GM12878 (cell line): ENCODE results near the gene PHKG2. TPM values are rescaled to one million over a fixed set of nuclear protein-coding genes. Genes with fewer than 3 reads are reported as not detected.

ENCODE experiments used
- ATAC-seq: fragments of 200-7000 bp; cut with Tn5 transposase; 3 replicates; pipeline ENCODE4 v1.9.1; 2020; ENCODE audit warnings: mild to moderate bottlenecking, moderate library complexity
- BruUV-seq: library from RNA; stranded (reverse); fragments of 400-500 nt; replicated peaks from 2 replicates; lab custom pipeline; 2021; lab: Mats Ljungman, UMichigan
- CTCF ChIA-PET: fragments of 300-600 bp; sonication (Branson Sonifier 250); formaldehyde crosslinking; extraction: SDS; loops from one replicate; lab custom pipeline; 2021; ENCODE audit warnings: inconsistent platforms; lab: Yijun Ruan, JAX
- POLR2A ChIA-PET: fragments of 350-600 bp; formaldehyde crosslinking; extraction: SDS; loops from one replicate; lab custom pipeline; 2021; ENCODE audit warnings: inconsistent platforms; lab: Charles Lee
- RAD21 ChIA-PET: fragments of 300-600 bp; sonication (Branson Sonifier 250); formaldehyde crosslinking; loops from one replicate; lab custom pipeline; 2023; ENCODE audit warnings: antibody characterized with exemption; ENCODE audit not compliant: unreplicated experiment; lab: Charles Lee
- SMC1A ChIA-PET: fragments of 300-600 bp; sonication (Branson Sonifier 250); formaldehyde crosslinking; loops from one replicate; lab custom pipeline; 2023; ENCODE audit not compliant: unreplicated experiment, uncharacterized antibody; lab: Charles Lee
- DNase-seq: peaks from one replicate; pipeline ENCODE4 v3.0.0-alpha.2; 2011; ENCODE audit warnings: low read depth, low spot score
- FAIRE-seq: peaks from 3 replicates; lab custom pipeline; 2011; peaks lifted over from hg19 to GRCh38; lab: Jason Lieb, UNC
- H2AFZ ChIP-seq: 2 replicates; pipeline ENCODE4 v1.6.0; 2011; ENCODE audit warnings: low read depth, low read length, control low read depth; ENCODE audit not compliant: control insufficient read depth
- H3K27ac ChIP-seq: 2 replicates; pipeline ENCODE4 v1.5.1; 2011; ENCODE audit warnings: control low read depth; ENCODE audit not compliant: control insufficient read depth, insufficient read depth
- H3K27me3 ChIP-seq, 2 experiments: replicated peaks in 1 of 2; 2 replicates each; pipeline versions ENCODE4 v1.6.0 to v1.6.1; 2011; ENCODE audit warnings: low read length in 1 of 2; ENCODE audit not compliant: control insufficient read depth in 2 of 2, insufficient read depth in 2 of 2
- H3K36me3 ChIP-seq, 2 experiments: 2 replicates each; pipeline ENCODE4 v1.5.1; 2011; ENCODE audit warnings: low read length in 1 of 2; ENCODE audit not compliant: control insufficient read depth in 2 of 2, insufficient read depth in 2 of 2
- H3K4me1 ChIP-seq: 2 replicates; pipeline ENCODE4 v1.6.1; 2011; ENCODE audit warnings: mild to moderate bottlenecking, low read length, moderate library complexity, mixed read lengths; ENCODE audit not compliant: control insufficient read depth, insufficient read depth
- H3K4me2 ChIP-seq: 2 replicates; pipeline ENCODE4 v1.6.0; 2011; ENCODE audit warnings: control low read depth; ENCODE audit not compliant: control insufficient read depth, insufficient read depth
- H3K4me3 ChIP-seq: fragments of 200-600 bp; sonication (generic); 2 replicates; pipeline ENCODE4 v1.5.1; 2016
- H3K79me2 ChIP-seq: 2 replicates; pipeline ENCODE4 v1.6.0; 2011; ENCODE audit warnings: low read length; ENCODE audit not compliant: control insufficient read depth, insufficient read depth
- H3K9ac ChIP-seq: 2 replicates; pipeline ENCODE4 v1.8.0; 2011; ENCODE audit warnings: low read length, control low read depth, mixed read lengths; ENCODE audit not compliant: control insufficient read depth, insufficient read depth
- H3K9me3 ChIP-seq: replicated peaks from 3 replicates; pipeline ENCODE4 v1.5.1; 2011; ENCODE audit warnings: mild to moderate bottlenecking, low read length; ENCODE audit not compliant: control insufficient read depth, insufficient read depth
- H4K20me1 ChIP-seq: 2 replicates; pipeline ENCODE4 v1.6.0; 2011; ENCODE audit not compliant: control insufficient read depth, insufficient read depth
- BACH1 ChIP-seq: fragments of 450-650 bp; IDR thresholded peaks from 2 replicates; pipeline ENCODE4 v1.6.1; 2017; ENCODE audit warnings: mild to moderate bottlenecking, borderline replicate concordance
- BCL3 ChIP-seq: IDR thresholded peaks from 2 replicates; pipeline ENCODE4 v1.6.1; 2011; ENCODE audit warnings: borderline replicate concordance, low read depth, mild to moderate bottlenecking, moderate library complexity, low read length; ENCODE audit not compliant: insufficient read depth, poor library complexity, severe bottlenecking
- BRCA1 ChIP-seq: IDR thresholded peaks from 2 replicates; pipeline ENCODE4 v1.6.1; 2011; ENCODE audit warnings: low read depth, low read length, improper control_type of control experiment
- DPF2 ChIP-seq: fragments of 450-650 bp; IDR thresholded peaks from 2 replicates; pipeline ENCODE4 v1.6.1; 2017; ENCODE audit warnings: mild to moderate bottlenecking
- FOS ChIP-seq: IDR thresholded peaks from 3 replicates; pipeline ENCODE4 v1.6.1; 2011; ENCODE audit warnings: borderline replicate concordance; ENCODE audit not compliant: insufficient read length; ENCODE audit errors: extremely low read depth
- HCFC1 ChIP-seq: fragments of 150-350 bp; IDR thresholded peaks from 2 replicates; pipeline ENCODE4 v1.6.1; 2014; ENCODE audit warnings: low read length
- IRF5 ChIP-seq: fragments of 450-650 bp; IDR thresholded peaks from 2 replicates; pipeline ENCODE4 v1.6.1; 2017; ENCODE audit warnings: borderline replicate concordance
- KLF5 ChIP-seq: fragments of 450-650 bp; IDR thresholded peaks from 2 replicates; pipeline ENCODE4 v1.6.1; 2014; ENCODE audit warnings: mild to moderate bottlenecking; ENCODE audit not compliant: partially characterized antibody
- MLLT1 ChIP-seq: fragments of 450-650 bp; IDR thresholded peaks from 2 replicates; pipeline ENCODE4 v1.6.1; 2016; ENCODE audit warnings: mild to moderate bottlenecking
- NR2F1 ChIP-seq: fragments of 450-650 bp; conservative IDR thresholded peaks from 2 replicates; pipeline ENCODE4 v1.6.1; 2017; ENCODE audit warnings: mild to moderate bottlenecking
- SIX5 ChIP-seq: IDR thresholded peaks from 2 replicates; pipeline ENCODE4 v1.6.1; 2011; ENCODE audit warnings: mild to moderate bottlenecking, low read depth, low read length, moderate library complexity; ENCODE audit not compliant: severe bottlenecking
- SMAD1 ChIP-seq: fragments of 450-650 bp; IDR thresholded peaks from 2 replicates; pipeline ENCODE4 v1.6.1; 2018; ENCODE audit warnings: mild to moderate bottlenecking, low read depth; ENCODE audit not compliant: partially characterized antibody
- YY1 ChIP-seq: IDR thresholded peaks from 2 replicates; pipeline ENCODE4 v1.6.1; 2011; ENCODE audit warnings: low read depth, mild to moderate bottlenecking, low read length
- WGBS: methylation state at CpG from one replicate; pipeline ENCODE4 v1.1.6; 2016; ENCODE audit warnings: low lambda C conversion rate; ENCODE audit not compliant: insufficient replicate concordance, insufficient coverage; ENCODE audit errors: missing lambda C conversion rate; 5-methylcytosine and 5-hydroxymethylcytosine counted together
- in situ Hi-C: fragments of 300-500 bp; cut with MboI; formaldehyde crosslinking; loops from 9 replicates; pipeline ENCODE4 v1.14.3; 2018; ENCODE audit warnings: mixed read lengths
- intact Hi-C: fragments of 100-400 bp; cut with micrococcal nuclease; formaldehyde crosslinking; loops from one replicate; pipeline ENCODE4 v1.14.2; 2022; ENCODE audit not compliant: unreplicated experiment
- polyA plus RNA-seq, 11 experiments: library from polyadenylated mRNA; depleted of rRNA in 4 of 11; unstranded in 6 of 11; stranded (reverse) in 5 of 11; fragments of >200 nt; fragmentation: Nextera tagmentation in 4 of 11; fragmentation: Illumina TruSeq in 1 of 11; extraction: Ambion mirVana in 4 of 11; extraction: Trizol in 1 of 11; gene quantifications; 1 replicate in 1 of 11; 2 replicates in 10 of 11; pipeline versions ENCODE4 v1.2.1 to v1.2.3, GENCODE V29; 2011 to 2016; ENCODE audit warnings: inconsistent platforms in 2 of 11, missing spikeins in 2 of 11, low read depth in 1 of 11
- total RNA-seq, 4 experiments: library from RNA; depleted of rRNA in 3 of 4; stranded (reverse); fragments of >200 nt in 3 of 4; fragmentation: Illumina TruSeq in 1 of 4; extraction: Trizol in 1 of 4; gene quantifications; 2 replicates each; pipeline versions ENCODE4 v1.2.1 to v1.2.3, GENCODE V29; 2013 to 2021
- TF ChIP-seq, protein P1 (sequence below): IDR thresholded peaks from 2 replicates; pipeline ENCODE4 v1.6.1; 2012; ENCODE audit warnings: low read depth, low read length, improper control_type of control experiment

PHKG2 gene
- total and polyA plus RNA-seq, 10 of the 15 experiments (the other 5 are each of a cell fraction or from before 2014, with no cell fraction given): 5.2 to 50.1 (median 37.2) TPM

DNA sequence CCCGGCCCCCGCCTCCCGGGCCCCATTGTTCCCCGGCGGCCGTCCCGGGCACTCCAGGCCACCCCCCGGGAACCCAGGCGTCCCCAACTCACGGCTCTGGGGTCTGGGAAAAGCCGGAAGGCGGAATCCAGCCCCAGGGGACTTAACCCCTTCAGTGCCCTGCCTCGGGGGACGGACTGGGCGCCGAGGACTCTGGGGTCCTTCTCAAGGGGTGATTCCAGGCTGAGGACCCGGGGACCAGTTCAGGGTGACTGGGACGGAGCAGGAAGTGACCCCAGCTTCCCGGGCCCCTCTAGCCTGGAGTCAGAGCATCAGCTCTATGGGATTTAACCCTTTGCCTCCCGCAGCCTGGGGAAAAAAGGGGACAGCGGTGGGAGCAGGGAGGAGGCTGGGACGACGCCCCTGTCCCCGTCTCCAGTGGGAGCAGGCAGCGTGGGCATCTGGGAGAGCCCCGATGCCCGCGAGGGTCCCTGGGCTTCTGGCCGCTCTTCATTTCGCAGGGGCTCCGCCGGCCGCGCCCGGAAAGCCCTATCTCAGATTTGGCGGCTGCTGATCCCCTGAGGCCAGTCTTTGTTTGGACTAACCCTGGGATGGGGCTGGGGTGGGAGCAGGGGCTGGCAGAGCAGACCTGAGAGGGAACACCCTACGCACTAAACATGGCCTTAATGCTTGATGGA, 38.8 kb downstream of the PHKG2 start, which contains the start of gene ZNF629:
Gene ZNF629 (minus strand): TSS at position 270 of the 677 bp plus-strand sequence. CDS start 2,723 bp downstream, outside the sequence.
- no TSS peak for BruUV-seq
- H3K4me3 ChIP-seq: peak within 1 kb of the TSS; percentile 63
- no peak within 1 kb of the TSS for H3K27ac ChIP-seq
- FAIRE-seq (no peak), DNase-seq (no peak), ATAC-seq (peak; percentile 28; the same call in 2 of the 3 replicates)
- H3K36me3 ChIP-seq: no peaks in the 10 kb centered on the region
- no peaks in the 10 kb centered on the region for H4K20me1 ChIP-seq
- no peaks in the 10 kb centered on the region for H3K79me2 ChIP-seq
- SMC1A ChIA-PET: interaction anchor here (0.6 kb wide), 1 partner anchor 114 kb away, joined by 3 read pairs; no protein-coding TSS in a partner anchor
- peak within 1 kb of the TSS; percentile 49 for H2AFZ ChIP-seq
- CTCF ChIA-PET: no interaction called here
- H3K4me2 ChIP-seq: peak within 1 kb of the TSS; percentile 59
- H3K4me1 ChIP-seq: no peaks in the 10 kb centered on the region
- H3K9me3 ChIP-seq: no peaks in the 10 kb centered on the region
- peak within 1 kb of the TSS; percentile 59; the same call in 1 of the 2 replicates for H3K9ac ChIP-seq
- RAD21 ChIA-PET: no interaction called here
- in situ Hi-C loops: no loop called here
- WGBS: 4% methylated on average over 29 of the region's 37 CpGs
- peaks cover 0 to 3% of the 10 kb centered on the region in 2 experiments; a peak in 2 of 4 replicates for H3K27me3 ChIP-seq
- POLR2A ChIA-PET: no interaction called here
- intact Hi-C loops: no loop called here
- TF ChIP-seq KLF5: no peak
- peak; percentile 33; the same call in 1 of the 2 replicates for TF ChIP-seq NR2F1
- 0 out of 2 replicates have a peak, but pooled peaks have one; percentile 31 for TF ChIP-seq DPF2
- TF ChIP-seq, protein P1, sequence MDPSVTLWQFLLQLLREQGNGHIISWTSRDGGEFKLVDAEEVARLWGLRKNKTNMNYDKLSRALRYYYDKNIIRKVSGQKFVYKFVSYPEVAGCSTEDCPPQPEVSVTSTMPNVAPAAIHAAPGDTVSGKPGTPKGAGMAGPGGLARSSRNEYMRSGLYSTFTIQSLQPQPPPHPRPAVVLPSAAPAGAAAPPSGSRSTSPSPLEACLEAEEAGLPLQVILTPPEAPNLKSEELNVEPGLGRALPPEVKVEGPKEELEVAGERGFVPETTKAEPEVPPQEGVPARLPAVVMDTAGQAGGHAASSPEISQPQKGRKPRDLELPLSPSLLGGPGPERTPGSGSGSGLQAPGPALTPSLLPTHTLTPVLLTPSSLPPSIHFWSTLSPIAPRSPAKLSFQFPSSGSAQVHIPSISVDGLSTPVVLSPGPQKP: 0 out of 2 replicates have a peak, but pooled peaks have one; percentile 36
- 0 out of 2 replicates have a peak, but pooled peaks have one; percentile 15 for TF ChIP-seq YY1
- no peak for TF ChIP-seq SIX5
- no peak for TF ChIP-seq HCFC1
- TF ChIP-seq BRCA1: no peak
- no peak for TF ChIP-seq IRF5
- no peak for TF ChIP-seq BCL3
- no peak for TF ChIP-seq FOS
- no peak for TF ChIP-seq BACH1
- TF ChIP-seq MLLT1: no peak
- TF ChIP-seq SMAD1: no peak
